GM08714 (cell line): ENCODE measurements around the gene EP300.

ENCODE experiments used
- H3K4me3 ChIP-seq: fragments of 200-500 bp; sonication (Bioruptor generic); 2 replicates; pipeline ENCODE4 v1.5.1; 2014; ENCODE audit warnings: mild to moderate bottlenecking, low read length, inconsistent platforms
- ZNF274 ChIP-seq: IDR thresholded peaks from 2 replicates; pipeline ENCODE4 v1.6.1; 2012; ENCODE audit warnings: mild to moderate bottlenecking, low read depth, low read length

The EP300 gene

DNA sequence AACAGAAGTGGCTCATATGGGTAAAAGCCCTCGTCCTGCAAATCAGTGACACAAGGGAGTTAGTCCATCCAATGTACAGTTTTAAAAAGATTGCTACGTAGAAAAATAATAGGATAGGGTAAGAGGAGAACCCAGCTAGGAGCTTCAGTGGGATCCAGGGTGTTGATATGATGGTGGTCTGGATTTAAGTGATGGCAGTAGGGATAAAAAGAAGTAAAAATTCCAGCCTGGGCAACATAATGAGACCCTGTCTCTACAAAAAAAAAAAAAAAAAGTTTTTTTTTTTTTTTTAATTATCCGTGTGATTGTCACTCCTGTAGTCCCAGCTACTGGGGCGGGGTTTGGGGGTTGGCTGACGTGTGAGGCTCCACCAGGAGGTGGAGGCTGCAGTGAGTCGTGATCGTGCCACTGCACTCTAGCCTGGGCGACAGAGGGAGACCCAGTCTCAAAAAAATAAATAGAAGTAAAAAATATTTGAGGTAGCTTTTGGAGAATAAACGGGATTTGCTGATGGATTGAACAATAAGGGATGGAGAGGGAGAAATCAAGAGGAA is 105.7 kb downstream of the EP300 start:
- TF ChIP-seq ZNF274, result no peak
- peak overlapping the region; percentile 94 for H3K4me3 ChIP-seq

DNA sequence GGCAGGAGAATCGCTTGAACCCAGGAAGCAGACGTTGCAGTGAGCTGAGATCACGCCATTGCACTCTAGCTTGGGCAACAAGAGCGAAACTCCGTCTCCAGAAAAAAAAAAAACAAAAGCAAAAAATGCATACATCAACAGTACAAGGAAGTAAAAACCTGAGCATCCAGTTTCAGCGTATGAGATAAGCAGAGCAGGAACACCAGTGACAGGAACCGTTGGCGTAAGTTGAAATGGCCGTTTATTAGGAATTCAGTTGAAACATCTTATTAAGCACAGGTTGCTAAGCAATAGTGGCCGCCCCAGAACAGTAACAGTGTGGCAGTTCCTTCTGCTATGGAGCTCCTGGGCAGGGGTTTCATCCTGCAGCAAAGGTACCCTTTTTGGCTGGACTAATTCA is 108.7 kb downstream of the EP300 start:
- H3K4me3 ChIP-seq, result no peak overlapping the region
- TF ChIP-seq ZNF274, result no peak

DNA sequence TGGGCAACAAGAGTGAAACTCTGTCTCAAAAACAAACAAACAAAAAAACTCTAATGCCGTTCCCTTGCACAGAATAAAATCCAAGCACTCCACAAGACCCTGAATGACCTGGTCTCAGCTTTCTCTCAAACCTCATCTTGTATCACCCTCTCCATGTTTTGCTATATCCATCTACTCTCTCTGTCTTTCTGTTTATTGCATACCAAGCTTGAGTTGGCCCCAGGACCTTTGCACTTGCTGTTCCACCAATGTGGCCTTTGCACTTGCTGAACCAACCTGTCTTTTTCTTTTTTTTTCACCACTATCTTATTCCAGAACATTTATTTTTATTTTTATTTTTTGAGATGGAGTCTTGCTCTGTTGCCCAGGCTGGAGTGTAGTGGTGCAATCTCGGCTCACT is 110.7 kb downstream of the EP300 start:
- TF ChIP-seq ZNF274, result no peak
- no peak overlapping the region for H3K4me3 ChIP-seq

DNA sequence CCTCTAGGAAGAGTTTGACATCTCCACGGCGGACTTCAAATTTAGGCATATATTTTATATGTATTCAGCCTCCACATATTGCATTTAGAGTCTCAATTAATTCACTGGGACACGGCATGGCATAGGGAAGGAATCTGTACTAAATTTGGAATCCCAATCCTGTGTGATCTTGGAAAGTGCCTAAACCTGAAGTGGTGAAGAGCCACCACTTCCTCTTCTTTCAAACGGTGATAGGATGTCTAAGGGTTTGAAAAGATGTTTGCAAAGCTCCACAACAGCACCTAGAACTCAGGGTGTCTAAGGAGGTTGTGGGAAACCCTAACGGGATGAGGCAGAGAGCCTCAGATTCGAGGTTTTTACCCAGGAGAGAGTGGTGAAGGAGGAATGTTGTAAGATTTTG is 111.7 kb downstream of the EP300 start:
- no peak overlapping the region for H3K4me3 ChIP-seq
- TF ChIP-seq ZNF274, result no peak

DNA sequence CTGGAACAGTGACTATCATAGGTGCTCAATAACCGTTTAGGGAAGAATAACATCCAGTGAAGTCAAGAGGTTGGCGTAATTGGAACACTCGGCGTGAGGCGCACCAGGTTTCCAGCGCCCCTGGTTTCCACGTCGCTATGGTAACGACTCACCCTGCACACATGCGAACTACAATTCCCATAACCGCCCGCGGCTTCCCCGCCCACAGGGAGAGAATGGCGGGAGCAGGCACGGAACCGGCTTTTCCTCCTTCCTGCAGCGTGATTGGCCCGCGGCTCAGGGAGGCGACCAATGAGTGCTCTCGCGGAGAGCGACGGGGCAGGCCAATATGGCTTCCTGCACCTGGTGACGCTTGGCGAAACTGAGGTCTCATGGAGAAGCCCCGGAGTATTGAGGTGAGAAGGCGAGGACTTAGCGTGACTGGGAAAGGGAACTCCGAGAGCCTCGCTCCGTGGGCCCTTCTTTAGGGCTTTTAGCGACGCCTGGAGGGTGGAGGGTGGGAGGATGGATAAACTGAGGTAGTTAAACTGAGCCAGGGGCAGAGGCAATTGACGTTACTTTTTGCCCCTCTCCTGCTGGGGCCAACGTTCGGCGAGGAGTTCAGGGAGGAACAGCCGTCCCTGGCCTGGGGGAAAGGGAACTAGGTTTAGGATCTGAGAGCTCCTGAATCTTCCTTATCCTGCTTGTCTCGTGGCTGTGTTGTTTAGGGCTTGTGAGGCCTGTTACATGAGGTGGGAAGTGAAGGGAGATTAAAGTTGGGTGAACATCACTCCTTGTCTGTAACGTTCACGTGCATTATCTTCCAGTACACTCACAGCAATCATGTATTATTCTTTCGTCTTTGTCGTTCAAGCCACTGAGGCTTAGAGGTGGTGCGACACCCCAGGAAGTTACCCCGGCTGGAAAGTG is 112.9 kb downstream of the EP300 start, which contains the start of gene L3MBTL2:
Gene L3MBTL2, plus strand, starts transcription at position 321 of the 909 bp plus-strand sequence. Its CDS starts 51 bp downstream, at position 372.
- no peak for TF ChIP-seq ZNF274
- H3K4me3 ChIP-seq, result peak within 1 kb of the TSS; percentile 92

DNA sequence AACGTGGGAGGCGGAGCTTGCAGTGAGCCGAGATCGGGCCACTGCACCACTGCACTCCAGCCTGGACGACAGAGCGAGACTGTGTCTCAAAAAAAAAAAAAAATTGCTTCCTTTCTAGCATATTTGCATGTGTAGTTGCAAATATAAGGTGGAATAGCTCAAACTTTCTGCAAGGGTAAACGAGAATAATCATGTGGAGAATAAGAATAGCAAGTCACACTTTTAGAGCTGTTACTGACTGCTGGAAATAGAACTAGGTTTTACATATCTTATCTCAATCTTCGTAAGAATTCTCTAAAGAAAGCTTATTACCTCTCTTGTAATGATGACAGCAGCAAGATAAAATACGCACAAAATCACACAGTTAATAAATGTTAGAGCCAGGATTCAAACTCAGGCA is 114.3 kb downstream of the EP300 start:
- no peak overlapping the region for H3K4me3 ChIP-seq
- no peak for TF ChIP-seq ZNF274

DNA sequence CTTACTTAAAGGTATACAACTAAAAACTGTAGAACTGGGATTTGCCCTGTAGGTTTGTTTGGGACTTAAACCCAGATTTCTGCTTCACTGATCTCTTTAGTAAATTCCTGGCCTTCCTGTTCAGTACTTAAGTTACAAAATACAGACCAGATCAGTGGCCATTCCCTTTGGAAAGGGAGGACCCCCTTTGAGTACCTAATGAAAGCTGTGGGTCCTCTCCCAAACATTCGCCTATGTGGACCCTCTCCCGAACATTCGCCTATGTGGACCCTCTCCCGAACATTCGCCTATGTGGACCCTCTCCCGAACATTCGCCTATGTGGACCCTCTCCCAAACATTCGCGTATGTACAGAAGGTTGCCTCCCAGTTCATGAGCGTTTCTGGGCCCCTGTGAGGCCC is 123.0 kb downstream of the EP300 start:
- no peak for TF ChIP-seq ZNF274

DNA sequence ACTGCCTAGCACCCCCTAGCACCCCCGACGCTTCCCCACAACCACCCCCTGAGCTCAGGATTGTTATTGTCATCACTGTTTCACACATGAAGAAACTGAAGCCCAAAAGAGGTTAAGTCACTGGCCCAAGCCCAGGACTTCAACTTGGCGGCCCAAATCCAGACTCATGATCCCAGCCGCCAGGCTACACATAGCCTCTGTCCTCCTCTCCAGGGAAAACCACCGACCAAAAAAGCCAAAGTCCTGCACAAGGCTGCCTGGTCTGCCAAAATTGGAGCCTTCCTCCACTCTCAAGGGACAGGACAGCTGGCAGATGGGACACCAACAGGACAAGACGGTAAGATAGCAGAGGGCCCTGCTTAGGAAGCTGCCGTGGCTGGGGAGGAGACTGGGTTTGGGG is 123.5 kb downstream of the EP300 start:
- no peak for TF ChIP-seq ZNF274
- no peak overlapping the region for H3K4me3 ChIP-seq

More for the DNA sequence above, 123.0 kb downstream of the EP300 start:
- no peak overlapping the region for H3K4me3 ChIP-seq

DNA sequence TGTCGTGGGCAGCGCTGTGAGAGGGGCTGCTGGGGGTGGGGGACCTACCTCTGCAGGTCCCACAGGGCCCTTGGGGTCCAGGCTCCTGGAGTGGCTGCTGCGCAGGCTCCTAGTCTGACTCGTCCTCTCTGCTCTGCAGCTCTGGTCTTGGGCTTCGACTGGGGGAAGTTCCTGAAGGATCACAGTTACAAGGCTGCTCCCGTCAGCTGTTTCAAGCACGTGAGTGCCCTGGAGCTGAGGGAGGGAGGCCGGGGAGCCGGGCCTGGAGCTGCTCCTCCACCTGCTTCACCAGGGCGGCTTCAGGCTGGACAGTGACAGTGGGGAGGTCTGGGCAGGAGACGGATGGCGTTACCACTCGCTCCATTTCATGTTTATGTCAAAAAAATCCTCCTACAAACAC is 124.6 kb downstream of the EP300 start:
- H3K4me3 ChIP-seq, result no peak overlapping the region
- TF ChIP-seq ZNF274, result no peak

DNA sequence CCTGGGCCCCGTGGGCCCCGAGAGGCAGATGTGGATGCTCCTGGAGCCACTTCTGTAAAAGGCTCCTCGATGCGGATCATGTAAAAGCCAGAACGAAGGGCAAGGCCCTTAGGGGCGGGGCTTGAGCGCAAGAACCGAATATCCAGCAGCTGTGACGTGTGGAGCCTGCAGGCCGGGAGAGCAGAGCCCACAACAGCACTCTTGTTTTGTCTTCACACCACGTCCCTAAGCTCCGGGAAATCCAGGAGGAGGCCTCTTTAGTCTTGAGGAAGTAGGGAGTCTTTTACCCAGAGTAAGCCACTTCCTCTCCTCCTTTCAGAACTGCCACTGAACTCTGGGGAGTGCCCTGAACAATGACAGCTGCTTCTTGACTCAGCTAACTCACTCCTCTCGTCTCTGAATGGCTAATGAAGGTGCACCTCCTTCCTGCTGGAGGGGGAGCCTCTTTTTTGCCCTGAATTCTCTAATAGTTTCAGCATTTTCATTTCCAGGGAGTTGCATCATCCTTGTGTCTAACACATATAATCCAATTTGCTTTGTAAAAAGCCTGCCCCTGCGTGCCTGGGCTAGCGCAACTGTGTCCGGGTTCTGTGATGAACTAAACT is 125.3 kb downstream of the EP300 start:
- TF ChIP-seq ZNF274, result no peak
- no peak overlapping the region for H3K4me3 ChIP-seq

DNA sequence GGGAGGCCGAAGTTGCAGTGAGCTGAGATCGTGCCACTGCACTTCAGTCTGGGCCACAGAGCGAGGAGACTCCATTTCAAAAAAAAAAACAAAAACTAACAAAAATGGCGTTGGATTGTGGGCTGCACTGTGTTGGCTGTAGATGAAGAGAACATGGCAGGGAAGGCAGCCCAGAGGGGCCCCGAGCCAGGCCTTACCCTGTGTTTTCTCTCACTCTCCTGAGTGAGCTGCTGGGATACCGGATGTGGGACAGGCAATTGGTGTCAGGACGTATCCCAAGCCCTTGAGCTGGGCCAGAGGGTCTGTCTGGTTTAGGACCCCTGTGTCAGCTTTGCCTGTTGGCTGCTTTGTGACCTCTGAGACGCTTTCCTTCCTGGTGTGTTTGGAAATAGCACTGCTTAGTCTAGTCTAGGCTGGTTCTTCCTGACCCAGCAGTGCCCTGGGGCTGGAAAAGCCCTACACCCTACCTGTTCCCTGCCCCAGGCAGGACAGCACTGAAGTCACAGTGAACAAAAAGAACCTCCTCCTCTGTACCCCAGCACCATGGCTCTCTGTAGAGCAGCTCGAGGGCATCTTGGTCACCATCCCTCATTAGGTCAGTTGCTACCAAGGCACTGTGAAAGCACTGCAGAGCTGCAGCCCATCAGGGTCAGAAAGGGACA is 130.6 kb downstream of the EP300 start:
- TF ChIP-seq ZNF274, result no peak
- no peak overlapping the region for H3K4me3 ChIP-seq

DNA sequence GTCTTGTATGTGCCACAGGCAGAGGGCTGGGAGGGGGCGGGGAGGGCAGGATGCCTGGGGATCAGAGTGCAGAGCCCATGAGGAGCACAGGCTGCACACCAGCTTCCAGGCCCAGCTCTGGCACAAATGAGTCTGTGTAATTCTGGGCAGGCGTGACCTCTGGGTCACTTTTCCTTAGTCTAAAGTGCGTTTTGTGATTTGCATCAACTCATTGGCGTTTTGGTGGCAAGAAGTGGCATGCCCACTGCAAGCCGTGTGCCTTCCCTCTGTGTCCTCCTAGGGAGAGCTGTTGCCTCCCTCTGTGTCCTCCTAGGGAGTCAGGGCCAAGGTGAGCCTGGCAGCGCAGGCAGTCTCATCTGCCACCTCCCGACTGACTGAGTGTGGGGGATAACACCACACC is 131.1 kb downstream of the EP300 start:
- H3K4me3 ChIP-seq, result no peak overlapping the region

DNA sequence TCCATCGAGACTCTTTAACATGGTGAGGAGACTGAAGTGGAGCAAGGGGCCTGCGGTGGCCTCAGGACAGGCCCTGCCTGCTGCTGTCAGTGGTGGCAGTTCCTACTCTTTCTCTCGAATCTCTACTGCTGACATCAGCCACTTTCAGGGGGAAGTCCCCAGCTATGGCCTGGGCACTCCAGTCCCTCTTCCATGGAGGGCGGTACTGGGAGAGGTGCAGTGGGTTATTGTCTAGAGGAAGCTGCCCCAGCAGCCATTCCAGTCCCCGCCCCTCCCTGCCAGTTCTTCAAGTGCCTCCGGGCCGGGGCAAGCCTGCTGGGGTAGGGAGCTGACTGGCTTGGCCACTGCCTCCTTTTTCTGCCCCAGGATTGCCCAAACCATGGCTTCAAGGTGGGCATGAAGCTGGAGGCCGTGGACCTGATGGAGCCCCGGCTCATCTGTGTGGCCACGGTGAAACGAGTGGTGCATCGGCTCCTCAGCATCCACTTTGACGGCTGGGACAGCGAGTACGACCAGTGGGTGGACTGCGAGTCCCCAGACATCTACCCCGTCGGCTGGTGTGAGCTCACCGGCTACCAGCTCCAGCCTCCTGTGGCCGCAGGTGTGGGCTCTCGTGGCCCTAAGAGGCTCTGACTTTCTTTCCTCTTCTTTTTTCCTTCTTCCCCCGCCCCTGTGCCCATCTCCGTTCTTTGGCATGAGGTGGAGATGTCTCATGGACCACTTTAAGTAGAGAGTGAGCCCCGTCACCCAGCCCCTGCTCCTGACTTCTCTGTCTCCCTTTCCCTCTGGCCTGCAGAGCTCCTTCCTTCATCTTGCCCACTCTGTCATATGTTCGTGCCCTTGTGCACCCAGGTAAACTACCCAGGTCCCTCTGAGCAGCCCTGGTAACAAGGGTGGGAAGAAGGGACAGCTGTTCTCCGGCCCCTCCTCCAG is 134.6 kb downstream of the EP300 start:
- H3K4me3 ChIP-seq, result no peak overlapping the region
- TF ChIP-seq ZNF274, result no peak

More for the DNA sequence above, 131.1 kb downstream of the EP300 start:
- TF ChIP-seq ZNF274, result no peak
